MCF 10A (cell line): ENCODE measurements around the gene ATXN2. TPM values are rescaled to one million over a fixed set of nuclear protein-coding genes. Genes with fewer than 3 reads are reported as not detected.

Experiments
- BruUV-seq: library from RNA; stranded (reverse); fragments of 400-500 nt; replicated peaks from 2 replicates; lab custom pipeline; 2021; lab: Mats Ljungman, UMichigan
- CTCF ChIA-PET: fragments of 300-600 bp; sonication (Branson Sonifier 250); formaldehyde crosslinking; extraction: SDS; loops from one replicate; lab custom pipeline; 2021; ENCODE audit warnings: antibody characterized with exemption, inconsistent platforms; lab: Yijun Ruan, JAX
- POLR2A ChIA-PET: fragments of 300-600, 350-650 bp; sonication (Branson Sonifier 250); formaldehyde crosslinking; extraction: SDS; loops from one replicate; lab custom pipeline; 2020; ENCODE audit warnings: antibody characterized with exemption, inconsistent platforms; lab: Yijun Ruan, JAX
- DNase-seq: peaks from one replicate; pipeline ENCODE4 v3.0.0-alpha.2; 2018; ENCODE audit not compliant: unreplicated experiment
- H3K27ac Mint-ChIP-seq: one replicate; pipeline ENCODE4 v1.8.0; 2022; ENCODE audit warnings: mild to moderate bottlenecking, low read depth, mixed read lengths; ENCODE audit not compliant: unreplicated experiment
- H3K27me3 Mint-ChIP-seq: one replicate; pipeline ENCODE4 v1.8.0; 2022; ENCODE audit warnings: mixed read lengths; ENCODE audit not compliant: insufficient read depth, unreplicated experiment
- H3K36me3 Mint-ChIP-seq: one replicate; pipeline ENCODE4 v1.8.0; 2022; ENCODE audit warnings: mild to moderate bottlenecking, moderate library complexity, mixed read lengths; ENCODE audit not compliant: insufficient read depth, unreplicated experiment
- H3K4me1 Mint-ChIP-seq: one replicate; pipeline ENCODE4 v1.8.0; 2022; ENCODE audit warnings: mixed read lengths; ENCODE audit not compliant: insufficient read depth, unreplicated experiment
- H3K4me3 Mint-ChIP-seq: one replicate; pipeline ENCODE4 v1.8.0; 2022; ENCODE audit warnings: mild to moderate bottlenecking, moderate library complexity, mixed read lengths; ENCODE audit not compliant: unreplicated experiment
- H3K9me3 Mint-ChIP-seq: one replicate; pipeline ENCODE4 v1.8.0; 2022; ENCODE audit warnings: mixed read lengths; ENCODE audit not compliant: unreplicated experiment
- intact Hi-C: fragments of 100-400 bp; cut with micrococcal nuclease; formaldehyde crosslinking; loops from 2 replicates; pipeline ENCODE4 v1.14.1; 2022
- total RNA-seq: library from RNA; stranded (reverse); gene quantifications from 2 replicates; pipeline ENCODE4 v1.2.3, GENCODE V29; 2022
- TF ChIP-seq, protein P1 (sequence below): fragments of 200-600 bp; IDR thresholded peaks from one replicate; pipeline ENCODE4 v1.8.0; 2022; ENCODE audit warnings: antibody characterized with exemption, mild to moderate bottlenecking; ENCODE audit not compliant: unreplicated experiment

The ATXN2 gene
- total RNA-seq, 1 experiment from 2014 or later, result 70.6 TPM

DNA sequence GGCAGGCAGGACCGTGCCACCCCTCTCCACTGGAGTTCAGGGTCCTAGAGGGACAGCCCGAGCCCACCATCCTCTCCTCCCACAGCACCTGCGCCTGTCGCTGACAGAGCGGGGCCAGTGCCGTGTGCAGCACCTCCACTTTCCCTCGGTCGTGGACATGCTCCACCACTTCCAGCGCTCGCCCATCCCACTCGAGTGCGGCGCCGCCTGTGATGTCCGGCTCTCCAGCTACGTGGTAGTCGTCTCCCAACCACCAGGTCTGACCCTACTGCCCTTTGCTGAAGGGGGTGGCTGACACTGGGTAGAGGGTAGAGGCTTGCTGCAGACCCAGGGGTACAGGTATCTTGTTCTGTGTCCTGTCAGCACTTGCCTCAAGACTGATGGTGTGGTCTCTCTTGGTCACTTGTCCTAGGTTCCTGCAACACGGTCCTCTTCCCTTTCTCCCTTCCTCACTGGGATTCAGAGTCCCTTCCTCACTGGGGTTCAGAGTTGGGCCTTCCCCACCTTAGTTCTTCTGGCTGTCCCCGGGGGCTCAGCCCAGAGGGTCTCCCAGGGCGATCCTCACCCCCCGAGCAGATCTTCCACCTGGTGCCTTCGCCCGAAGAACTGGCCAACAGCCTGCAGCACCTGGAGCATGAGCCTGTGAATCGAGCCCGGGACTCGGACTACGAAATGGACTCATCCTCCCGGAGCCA is 151.4 kb downstream of the ATXN2 start:
- no TSS peak for BruUV-seq
- no peaks in the 10 kb centered on the region for H3K27me3 Mint-ChIP-seq
- TF ChIP-seq, protein P1, sequence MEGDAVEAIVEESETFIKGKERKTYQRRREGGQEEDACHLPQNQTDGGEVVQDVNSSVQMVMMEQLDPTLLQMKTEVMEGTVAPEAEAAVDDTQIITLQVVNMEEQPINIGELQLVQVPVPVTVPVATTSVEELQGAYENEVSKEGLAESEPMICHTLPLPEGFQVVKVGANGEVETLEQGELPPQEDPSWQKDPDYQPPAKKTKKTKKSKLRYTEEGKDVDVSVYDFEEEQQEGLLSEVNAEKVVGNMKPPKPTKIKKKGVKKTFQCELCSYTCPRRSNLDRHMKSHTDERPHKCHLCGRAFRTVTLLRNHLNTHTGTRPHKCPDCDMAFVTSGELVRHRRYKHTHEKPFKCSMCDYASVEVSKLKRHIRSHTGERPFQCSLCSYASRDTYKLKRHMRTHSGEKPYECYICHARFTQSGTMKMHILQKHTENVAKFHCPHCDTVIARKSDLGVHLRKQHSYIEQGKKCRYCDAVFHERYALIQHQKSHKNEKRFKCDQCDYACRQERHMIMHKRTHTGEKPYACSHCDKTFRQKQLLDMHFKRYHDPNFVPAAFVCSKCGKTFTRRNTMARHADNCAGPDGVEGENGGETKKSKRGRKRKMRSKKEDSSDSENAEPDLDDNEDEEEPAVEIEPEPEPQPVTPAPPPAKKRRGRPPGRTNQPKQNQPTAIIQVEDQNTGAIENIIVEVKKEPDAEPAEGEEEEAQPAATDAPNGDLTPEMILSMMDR, result no peak
- CTCF ChIA-PET, result interaction anchor here (1.2 to 10.8 kb wide), 3 partner anchors 32 to 51 kb away, joined by 3 to 183 read pairs (median 35); no protein-coding TSS in a partner anchor
- H3K4me1 Mint-ChIP-seq, result peaks cover 23% of the 10 kb centered on the region
- intact Hi-C loops, result no loop called here
- H3K4me3 Mint-ChIP-seq, result no peak overlapping the region
- peaks cover 78% of the 10 kb centered on the region for H3K36me3 Mint-ChIP-seq
- POLR2A ChIA-PET, result no interaction called here
- no peak overlapping the region for H3K27ac Mint-ChIP-seq
- H3K9me3 Mint-ChIP-seq, result no peaks in the 10 kb centered on the region
- DNase-seq, result no peak

DNA sequence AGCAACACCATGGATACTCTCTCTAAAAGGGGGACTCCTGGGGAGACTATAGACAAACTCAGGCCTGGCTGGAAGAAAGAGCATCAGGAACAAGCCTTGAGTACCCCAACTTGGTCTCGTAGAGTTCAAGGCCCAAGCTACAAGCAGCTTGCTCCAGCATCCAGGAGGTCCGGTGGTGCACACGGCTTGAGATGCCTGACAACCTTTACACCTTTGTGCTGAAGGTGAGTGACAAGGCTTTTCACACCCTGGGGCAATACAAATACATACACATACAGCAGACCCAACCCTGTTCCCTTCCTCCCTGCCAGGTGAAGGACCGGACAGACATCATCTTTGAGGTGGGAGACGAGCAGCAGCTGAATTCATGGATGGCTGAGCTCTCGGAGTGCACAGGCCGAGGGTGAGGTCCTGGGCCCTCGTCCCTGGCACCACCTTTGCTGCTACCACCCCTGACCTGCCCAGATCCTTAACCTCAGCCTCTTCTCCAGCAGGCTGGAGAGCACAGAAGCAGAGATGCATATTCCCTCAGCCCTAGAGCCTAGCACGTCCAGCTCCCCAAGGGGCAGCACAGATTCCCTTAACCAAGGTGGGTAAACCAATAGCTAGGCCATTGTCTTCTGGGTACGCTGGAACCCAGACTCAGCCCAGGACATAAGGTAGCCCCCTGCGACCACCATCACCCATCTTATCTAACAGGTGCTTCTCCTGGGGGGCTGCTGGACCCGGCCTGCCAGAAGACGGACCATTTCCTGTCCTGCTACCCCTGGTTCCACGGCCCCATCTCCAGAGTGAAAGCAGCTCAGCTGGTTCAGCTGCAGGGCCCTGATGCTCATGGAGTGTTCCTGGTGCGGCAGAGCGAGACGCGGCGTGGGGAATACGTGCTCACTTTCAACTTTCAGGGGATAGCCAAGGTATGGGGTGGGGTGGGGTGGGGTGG is 152.2 kb downstream of the ATXN2 start:
- intact Hi-C loops, result no loop called here
- DNase-seq, result no peak
- ChIA-PET POLR2A (interaction anchor here (0.6 kb wide), 1 partner anchor 50 kb away, joined by 5 read pairs; no protein-coding TSS in a partner anchor), CTCF (interaction anchor here (0.6 to 4.0 kb wide), 4 partner anchors 8 to 424 kb away, joined by 3 to 35 read pairs (median 4); no protein-coding TSS in a partner anchor)
- no peaks in the 10 kb centered on the region for H3K9me3 Mint-ChIP-seq
- no TSS peak for BruUV-seq
- no peaks in the 10 kb centered on the region for H3K27me3 Mint-ChIP-seq
- peaks cover 24% of the 10 kb centered on the region for H3K4me1 Mint-ChIP-seq
- no peak overlapping the region for H3K4me3 Mint-ChIP-seq
- peaks cover 76% of the 10 kb centered on the region for H3K36me3 Mint-ChIP-seq
- H3K27ac Mint-ChIP-seq, result peak overlapping the region; percentile 49
- TF ChIP-seq, protein P1, result no peak

DNA sequence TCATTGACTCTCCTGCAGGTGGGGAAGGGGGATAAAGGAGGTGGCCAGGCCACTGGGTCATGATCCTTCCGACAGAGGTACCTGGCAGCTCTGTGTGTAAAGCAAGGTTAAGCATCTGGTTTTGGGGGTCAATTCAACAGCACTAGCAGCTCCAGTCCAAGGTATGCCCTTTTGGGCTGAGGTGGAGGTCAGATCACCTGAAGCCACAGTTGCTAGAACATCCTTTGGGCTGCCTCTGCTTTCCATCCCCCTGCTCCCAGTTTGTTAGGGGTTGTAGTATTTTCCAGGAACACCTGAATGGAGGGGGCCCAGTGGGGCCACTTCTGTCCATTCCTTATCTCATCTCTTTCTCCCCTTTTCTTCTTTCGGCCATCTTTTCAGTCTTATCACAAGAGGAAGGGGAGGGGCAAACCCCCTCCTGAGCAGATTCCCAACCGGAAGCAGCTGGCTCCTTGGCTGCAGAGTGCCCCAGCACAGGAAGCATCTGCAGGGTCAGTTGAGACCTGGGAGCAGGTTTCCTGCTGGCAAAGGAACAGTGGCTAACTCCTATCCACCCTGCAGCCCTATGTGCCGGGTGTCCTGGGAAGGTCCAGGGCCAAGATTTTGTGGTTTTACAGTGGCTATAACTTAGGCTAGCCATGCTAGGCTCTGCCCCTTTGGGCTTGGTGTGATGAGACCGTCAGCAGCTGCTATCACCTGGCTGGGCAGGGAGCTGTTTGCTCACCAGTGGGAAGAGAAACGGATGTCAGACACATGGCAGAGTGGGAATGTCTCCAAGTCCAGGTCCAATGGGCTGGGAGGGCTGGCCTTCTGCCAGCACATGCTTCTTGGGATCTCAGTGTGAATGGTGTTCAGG is 153.2 kb downstream of the ATXN2 start:
- intact Hi-C loops, result no loop called here
- Mint-ChIP-seq H3K4me3 (no peak overlapping the region), H3K27ac (peak overlapping the region; percentile 49), H3K36me3 (peaks cover 67% of the 10 kb centered on the region), H3K4me1 (peaks cover 19% of the 10 kb centered on the region), H3K27me3 (no peaks in the 10 kb centered on the region), H3K9me3 (no peaks in the 10 kb centered on the region)
- BruUV-seq, result no TSS peak
- TF ChIP-seq, protein P1, result no peak
- ChIA-PET CTCF (interaction anchor here (0.6 to 4.0 kb wide), 7 partner anchors 9 to 438 kb away, joined by 3 to 35 read pairs (median 3); no protein-coding TSS in a partner anchor), POLR2A (interaction anchor here (1.0 kb wide), 1 partner anchor 14 kb away, joined by 4 read pairs; no protein-coding TSS in a partner anchor)
- DNase-seq, result peak; percentile 43
